C4-2B (cell line): ENCODE results near the gene ELN.

Experiments used
- CTCF ChIP-seq: fragments of 450-650 bp; conservative IDR thresholded peaks from 2 replicates; pipeline ENCODE4 v1.5.1; 2017; ENCODE audit warnings: mild to moderate bottlenecking
- ZFX ChIP-seq: fragments of 450-650 bp; IDR thresholded peaks from 2 replicates; pipeline ENCODE4 v1.6.1; 2017

GRCh38 chr7:74082770-74083116 lies 54.8 kb downstream of the ELN start:
- no peak for TF ChIP-seq CTCF
- TF ChIP-seq ZFX = no peak
